Chondrocyte (in vitro differentiated cells): Measurements from ENCODE around the gene FAM227B. TPM values are rescaled to one million over a fixed set of nuclear protein-coding genes. Genes with fewer than 3 reads are reported as not detected.

ENCODE experiments used
- DNase-seq: peaks from one replicate; pipeline ENCODE4 v3.0.0; 2021; ENCODE audit warnings: mixed read lengths, low spot score
- H3K27ac Mint-ChIP-seq: one replicate; pipeline ENCODE4 v1.8.0; 2021; ENCODE audit warnings: mild to moderate bottlenecking, moderate library complexity, mixed read lengths; ENCODE audit not compliant: unreplicated experiment
- H3K27me3 Mint-ChIP-seq: 2 replicates; pipeline ENCODE4 v1.8.0; 2021; ENCODE audit warnings: low read depth, mixed read lengths
- H3K36me3 Mint-ChIP-seq: 2 replicates; pipeline ENCODE4 v1.8.0; 2021; ENCODE audit warnings: low read depth, mixed read lengths
- H3K4me1 Mint-ChIP-seq: 2 replicates; pipeline ENCODE4 v1.8.0; 2021; ENCODE audit warnings: low read depth, mild to moderate bottlenecking, mixed read lengths
- H3K4me3 Mint-ChIP-seq: one replicate; pipeline ENCODE4 v1.8.0; 2021; ENCODE audit warnings: mild to moderate bottlenecking, moderate library complexity, mixed read lengths; ENCODE audit not compliant: unreplicated experiment
- H3K9me3 Mint-ChIP-seq: 2 replicates; pipeline ENCODE4 v1.8.0; 2021; ENCODE audit warnings: low read depth, mixed read lengths
- CTCF ChIP-seq: fragments of 200-600 bp; sonication (generic); IDR thresholded peaks from 2 replicates; pipeline ENCODE4 v1.5.0; 2021; ENCODE audit warnings: antibody characterized with exemption, mild to moderate bottlenecking, moderate library complexity
- total RNA-seq: library from RNA; stranded (reverse); gene quantifications from 3 replicates; pipeline ENCODE4 v1.2.1, GENCODE V29; 2021

The FAM227B gene
- total RNA-seq, 1 donor from 2014 or later = 2.2 TPM

- H3K4me1 Mint-ChIP-seq = no peaks in the 10 kb centered on the region
Observed at GRCh38 chr15:49297584-49297983, 323.0 kb downstream of the FAM227B start.

GRCh38 chr15:49296258-49296657, 324.4 kb downstream of the FAM227B start:
- Mint-ChIP-seq H3K4me1 (peaks cover 3% of the 10 kb centered on the region), H3K27ac (no peak overlapping the region), H3K27me3 (no peaks in the 10 kb centered on the region), H3K4me3 (no peak overlapping the region), H3K9me3 (peaks cover 12% of the 10 kb centered on the region), H3K36me3 (peaks cover 20% of the 10 kb centered on the region)
- no peak for DNase-seq
- no peak for TF ChIP-seq CTCF

More at GRCh38 chr15:49297584-49297983, 323.0 kb downstream of the FAM227B start:
- Mint-ChIP-seq H3K36me3 (peaks cover 17% of the 10 kb centered on the region), H3K4me3 (no peak overlapping the region), H3K27me3 (no peaks in the 10 kb centered on the region), H3K27ac (no peak overlapping the region), H3K9me3 (peaks cover 12% of the 10 kb centered on the region)
- no peak for TF ChIP-seq CTCF
- DNase-seq = no peak

- DNase-seq = no peak
- peaks cover 7% of the 10 kb centered on the region for H3K4me1 Mint-ChIP-seq
- H3K27ac Mint-ChIP-seq = no peak overlapping the region
- H3K4me3 Mint-ChIP-seq = no peak overlapping the region
- no peaks in the 10 kb centered on the region for H3K27me3 Mint-ChIP-seq
- H3K36me3 Mint-ChIP-seq = peaks cover 17% of the 10 kb centered on the region
- peaks cover 9% of the 10 kb centered on the region for H3K9me3 Mint-ChIP-seq
- no peak for TF ChIP-seq CTCF
Observed at GRCh38 chr15:49293941-49294340, 326.7 kb downstream of the FAM227B start.

GRCh38 chr15:49290191-49290590, 330.4 kb downstream of the FAM227B start:
- H3K36me3 Mint-ChIP-seq = peaks cover 26% of the 10 kb centered on the region
- no peak overlapping the region for H3K4me3 Mint-ChIP-seq
- peaks cover 14% of the 10 kb centered on the region for H3K4me1 Mint-ChIP-seq
- no peak overlapping the region for H3K27ac Mint-ChIP-seq
- TF ChIP-seq CTCF = no peak
- no peak for DNase-seq
- H3K9me3 Mint-ChIP-seq = no peaks in the 10 kb centered on the region
- H3K27me3 Mint-ChIP-seq = no peaks in the 10 kb centered on the region

GRCh38 chr15:49288391-49288790, 332.2 kb downstream of the FAM227B start:
- Mint-ChIP-seq H3K27me3 (no peaks in the 10 kb centered on the region), H3K36me3 (peaks cover 33% of the 10 kb centered on the region), H3K4me1 (peaks cover 19% of the 10 kb centered on the region), H3K4me3 (no peak overlapping the region), H3K9me3 (no peaks in the 10 kb centered on the region), H3K27ac (no peak overlapping the region)
- TF ChIP-seq CTCF = no peak
- no peak for DNase-seq
